BLaER1 (cell line): ENCODE measurements around the gene ATP11C.

Source experiments
- H3K27ac ChIP-seq: shearing (Covaris generic); formaldehyde crosslinking; 2 replicates; pipeline ENCODE4 v1.8.1; 2022
- H3K27me3 ChIP-seq: shearing (Covaris generic); formaldehyde crosslinking; 2 replicates; pipeline ENCODE4 v1.8.1; 2022
- H3K36me3 ChIP-seq: shearing (Covaris generic); formaldehyde crosslinking; 2 replicates; pipeline ENCODE4 v1.8.1; 2022
- H3K4me1 ChIP-seq: shearing (Covaris generic); formaldehyde crosslinking; 2 replicates; pipeline ENCODE4 v1.8.1; 2022
- H3K4me2 ChIP-seq: shearing (Covaris generic); formaldehyde crosslinking; 2 replicates; pipeline ENCODE4 v1.8.1; 2022
- H3K4me3 ChIP-seq: shearing (Covaris generic); formaldehyde crosslinking; 2 replicates; pipeline ENCODE4 v1.8.1; 2022
- H3K9ac ChIP-seq: shearing (Covaris generic); formaldehyde crosslinking; 2 replicates; pipeline ENCODE4 v1.8.1; 2022
- H3K9me3 ChIP-seq: shearing (Covaris generic); formaldehyde crosslinking; 2 replicates; pipeline ENCODE4 v1.8.1; 2022
- H4K20me1 ChIP-seq: shearing (Covaris generic); formaldehyde crosslinking; 2 replicates; pipeline ENCODE4 v1.8.1; 2022
- Cebpa-rat ChIP-seq: shearing (Covaris generic); IDR thresholded peaks from 2 replicates; pipeline ENCODE4 v1.8.1; 2022

The ATP11C gene

DNA sequence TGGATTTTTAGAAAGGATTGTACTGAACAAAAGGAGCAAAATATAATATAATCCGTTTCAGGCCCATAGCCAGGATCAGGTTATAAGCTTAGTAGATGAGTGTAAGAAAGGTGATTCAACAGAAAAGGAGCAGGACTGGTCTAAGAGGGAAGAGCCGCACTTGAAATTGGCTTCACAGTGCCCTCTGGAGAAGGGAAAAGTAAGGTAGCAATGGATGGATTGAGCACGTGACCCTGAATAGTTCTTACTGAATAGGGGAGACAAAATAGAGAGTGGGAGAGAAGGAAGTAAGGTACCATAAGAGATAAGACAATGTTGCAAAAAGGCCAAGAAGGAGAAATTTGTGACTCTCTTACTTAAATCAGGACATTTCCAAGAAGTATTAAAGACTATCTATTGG, 16.9 kb upstream of the ATP11C start:
- H3K27me3 ChIP-seq, result peaks cover 55% of the 10 kb centered on the region
- no peak overlapping the region for H3K4me2 ChIP-seq
- no peaks in the 10 kb centered on the region for H3K4me1 ChIP-seq
- H3K27ac ChIP-seq, result no peak overlapping the region
- H3K9ac ChIP-seq, result no peak overlapping the region
- no peak overlapping the region for H3K4me3 ChIP-seq
- no peaks in the 10 kb centered on the region for H3K36me3 ChIP-seq
- TF ChIP-seq Cebpa-rat, result no peak
- no peaks in the 10 kb centered on the region for H3K9me3 ChIP-seq
- no peaks in the 10 kb centered on the region for H4K20me1 ChIP-seq

DNA sequence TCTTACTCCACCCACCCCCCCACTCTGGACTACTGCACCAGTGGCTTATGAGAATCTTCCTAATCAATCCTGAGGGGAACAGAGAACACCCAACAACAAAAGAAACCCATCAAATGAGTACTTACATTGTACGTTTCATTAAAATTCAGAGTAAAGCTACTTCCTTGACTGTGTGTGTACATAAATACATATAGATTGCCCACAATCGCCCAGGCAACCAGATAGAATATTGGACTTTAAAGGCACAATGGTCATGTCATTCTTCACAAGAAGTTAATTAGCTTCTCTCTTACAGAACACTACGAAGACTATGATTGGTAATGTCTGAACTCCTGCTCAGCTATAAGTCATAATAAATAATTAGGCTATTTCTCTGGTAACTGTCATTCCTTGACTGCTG, 12.2 kb upstream of the ATP11C start:
- no peak overlapping the region for H3K9ac ChIP-seq
- H3K27ac ChIP-seq, result no peak overlapping the region
- H3K27me3 ChIP-seq, result peaks cover 81% of the 10 kb centered on the region
- no peaks in the 10 kb centered on the region for H3K4me1 ChIP-seq
- H4K20me1 ChIP-seq, result no peaks in the 10 kb centered on the region
- H3K9me3 ChIP-seq, result no peaks in the 10 kb centered on the region
- no peak overlapping the region for H3K4me3 ChIP-seq
- H3K4me2 ChIP-seq, result no peak overlapping the region
- no peak for TF ChIP-seq Cebpa-rat
- no peaks in the 10 kb centered on the region for H3K36me3 ChIP-seq

DNA sequence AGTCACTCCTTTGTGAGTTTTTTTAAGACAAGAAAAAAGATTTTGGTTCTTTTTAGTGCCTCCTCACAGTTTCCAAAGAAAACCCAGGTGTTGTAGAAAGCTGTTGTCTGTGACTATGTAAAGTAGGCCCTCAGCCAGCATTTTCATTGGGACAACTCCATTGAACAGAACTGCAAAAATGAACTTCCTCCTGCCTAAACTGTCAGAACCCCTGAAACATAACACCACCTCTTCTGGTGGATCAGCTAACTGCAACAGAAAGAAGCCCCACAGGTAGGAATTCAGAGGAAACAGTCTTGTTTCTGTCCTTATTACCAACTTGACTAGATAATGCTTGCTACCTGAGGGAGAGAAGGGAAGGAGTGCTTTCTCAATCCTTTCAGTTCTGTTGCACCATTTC, 3.4 kb upstream of the ATP11C start:
- Histone ChIP-seq H3K9ac (no peak overlapping the region), H3K4me2 (no peak overlapping the region), H3K9me3 (peaks cover 7% of the 10 kb centered on the region; the same call in 1 of the 2 replicates), H3K4me1 (peaks cover 6% of the 10 kb centered on the region), H3K27ac (no peak overlapping the region), H3K4me3 (no peak overlapping the region), H3K36me3 (no peaks in the 10 kb centered on the region), H3K27me3 (peaks cover 42% of the 10 kb centered on the region), H4K20me1 (no peaks in the 10 kb centered on the region)
- no peak for TF ChIP-seq Cebpa-rat

DNA sequence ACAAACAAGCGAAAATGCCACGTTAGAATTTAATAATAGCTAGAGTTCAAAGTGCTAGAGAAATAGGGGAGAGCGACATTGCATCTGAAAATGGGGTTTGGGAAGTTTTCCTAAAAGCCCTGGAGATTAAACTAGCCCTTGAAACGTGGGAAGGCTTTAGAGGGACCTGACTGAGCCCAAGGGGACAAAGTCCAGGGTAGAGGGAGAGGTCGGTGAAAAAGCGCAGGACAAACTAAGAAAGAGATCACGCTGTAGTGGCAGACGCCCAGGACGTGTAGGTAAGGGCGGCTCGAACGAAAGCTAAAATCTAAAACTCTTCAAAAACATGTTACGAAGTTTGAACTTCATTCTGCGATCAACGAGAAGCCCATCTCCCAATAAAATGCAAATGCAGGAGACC, 1.1 kb upstream of the ATP11C start:
- peaks cover 18% of the 10 kb centered on the region for H3K4me1 ChIP-seq
- peaks cover 21% of the 10 kb centered on the region for H4K20me1 ChIP-seq
- H3K4me3 ChIP-seq, result peak overlapping the region; percentile 78
- peaks cover 46% of the 10 kb centered on the region for H3K27me3 ChIP-seq
- H3K36me3 ChIP-seq, result no peaks in the 10 kb centered on the region
- peak overlapping the region; percentile 81 for H3K27ac ChIP-seq
- no peak for TF ChIP-seq Cebpa-rat
- peak overlapping the region; percentile 79 for H3K9ac ChIP-seq
- H3K9me3 ChIP-seq, result peaks cover 7% of the 10 kb centered on the region; the same call in 1 of the 2 replicates
- H3K4me2 ChIP-seq, result peak overlapping the region; percentile 69

DNA sequence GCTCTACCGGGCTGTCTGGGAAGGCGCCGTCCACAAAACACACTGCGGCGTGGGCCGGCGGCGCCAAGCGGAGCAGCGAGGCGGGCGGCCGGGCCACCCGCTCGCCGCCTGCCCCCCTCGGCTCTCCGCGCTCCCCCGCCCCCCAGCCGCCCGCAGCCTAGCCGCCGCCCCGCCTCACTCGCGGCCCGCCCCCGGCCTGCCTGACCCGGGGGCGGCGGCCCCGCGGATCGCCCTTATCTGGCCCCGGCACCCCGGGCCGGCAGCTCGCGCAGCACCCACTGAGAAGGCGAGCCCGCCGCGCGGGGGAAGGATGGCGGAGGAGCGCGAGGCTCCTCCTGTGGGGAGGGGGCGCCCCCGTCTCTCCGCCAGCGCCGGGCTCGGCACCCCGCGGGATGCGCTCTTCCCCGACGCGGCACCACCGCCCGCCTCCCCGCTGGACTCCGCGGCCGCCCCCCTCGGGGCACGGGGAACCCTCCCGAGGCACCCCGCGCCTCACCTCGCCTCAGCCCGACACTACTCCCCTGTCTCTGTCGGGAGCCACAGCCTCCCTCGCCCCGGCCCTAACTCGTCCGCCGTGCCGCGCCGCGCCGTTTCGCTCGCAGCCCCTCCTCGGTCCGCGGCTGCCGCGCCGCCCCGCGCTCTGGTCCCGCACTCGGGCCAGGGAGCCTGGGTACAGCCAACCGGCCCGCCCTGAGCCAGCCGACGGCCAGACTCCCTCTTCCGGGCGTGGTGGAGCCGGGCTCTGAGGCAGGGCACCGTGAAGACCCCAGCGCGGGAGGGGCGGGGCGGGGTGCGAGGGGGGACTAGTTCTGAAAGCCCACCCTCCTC, 566 bp downstream of the ATP11C start:
- Histone ChIP-seq H3K4me2 (peak overlapping the region; percentile 71), H3K27ac (peak overlapping the region; percentile 87), H3K9ac (peak overlapping the region; percentile 90), H4K20me1 (peaks cover 37% of the 10 kb centered on the region), H3K4me3 (peak overlapping the region; percentile 78), H3K9me3 (peaks cover 7% of the 10 kb centered on the region; the same call in 1 of the 2 replicates), H3K4me1 (peaks cover 18% of the 10 kb centered on the region), H3K36me3 (no peaks in the 10 kb centered on the region), H3K27me3 (peaks cover 51% of the 10 kb centered on the region)
- TF ChIP-seq Cebpa-rat, result no peak

DNA sequence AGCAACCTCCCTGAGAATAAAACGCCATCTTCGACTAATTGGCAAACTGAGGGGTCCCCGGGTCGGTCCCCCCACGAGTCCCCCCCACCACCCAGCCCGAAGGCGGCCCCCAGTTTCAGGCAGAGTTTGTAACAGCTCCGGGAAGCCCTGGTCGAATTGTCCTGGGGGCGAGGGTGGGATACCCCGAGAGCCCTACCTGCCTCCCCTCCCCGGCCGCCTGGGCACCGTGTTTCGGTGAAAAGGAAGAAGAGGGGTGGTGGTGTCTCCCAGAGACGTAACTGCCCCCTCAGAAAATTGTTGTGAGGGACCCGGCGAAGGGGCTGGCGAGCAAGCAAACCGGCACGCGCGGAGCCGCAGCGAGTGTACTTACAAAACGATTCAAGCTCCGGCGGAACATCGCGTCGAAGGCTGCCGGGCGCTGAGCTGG, 1.2 kb downstream of the ATP11C start:
- Histone ChIP-seq H3K9me3 (peaks cover 7% of the 10 kb centered on the region; the same call in 1 of the 2 replicates), H3K4me1 (peaks cover 18% of the 10 kb centered on the region), H4K20me1 (peaks cover 44% of the 10 kb centered on the region), H3K27ac (peak overlapping the region; percentile 87), H3K9ac (peak overlapping the region; percentile 90), H3K4me3 (peak overlapping the region; percentile 78), H3K36me3 (no peaks in the 10 kb centered on the region), H3K27me3 (peaks cover 51% of the 10 kb centered on the region), H3K4me2 (peak overlapping the region; percentile 71)
- no peak for TF ChIP-seq Cebpa-rat

DNA sequence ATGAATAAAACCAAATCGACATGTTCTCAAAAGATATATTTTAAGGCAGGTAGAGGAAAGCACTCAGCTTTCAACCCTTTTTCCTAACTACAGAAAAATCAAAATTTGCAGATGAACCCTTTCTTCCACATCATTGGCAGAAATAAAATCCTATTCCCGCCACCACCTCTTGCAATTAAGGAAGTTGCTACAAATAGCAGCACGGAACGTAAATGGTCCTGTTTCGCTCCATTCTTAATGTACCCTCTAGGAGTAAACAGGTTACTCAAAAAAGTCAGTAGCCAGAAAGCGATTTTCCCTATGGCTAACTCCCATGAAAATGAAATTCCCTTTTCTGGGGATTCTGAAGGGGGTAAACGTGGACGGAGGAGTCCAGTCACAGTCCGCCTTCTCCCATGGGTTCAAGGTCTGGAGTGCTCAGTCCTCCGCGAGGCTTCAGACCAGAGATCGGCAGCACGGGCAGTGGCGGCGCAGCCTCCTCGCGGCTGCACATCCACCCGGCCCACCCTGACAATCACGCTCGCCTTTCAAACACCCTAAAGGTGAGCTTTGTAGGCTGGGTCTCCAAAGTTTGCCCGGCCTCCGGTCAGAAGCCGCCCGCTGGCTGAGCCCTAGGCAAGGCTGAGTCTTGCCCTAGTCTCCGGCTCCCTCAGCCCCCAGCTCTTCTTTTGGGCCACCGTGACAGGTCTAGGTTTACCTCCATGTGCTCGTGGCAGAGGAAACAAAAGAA, 1.8 kb downstream of the ATP11C start:
- H3K4me3 ChIP-seq, result peak overlapping the region; percentile 78
- no peaks in the 10 kb centered on the region for H3K36me3 ChIP-seq
- peaks cover 52% of the 10 kb centered on the region for H3K27me3 ChIP-seq
- H3K9me3 ChIP-seq, result peaks cover 7% of the 10 kb centered on the region; the same call in 1 of the 2 replicates
- peaks cover 18% of the 10 kb centered on the region for H3K4me1 ChIP-seq
- H4K20me1 ChIP-seq, result peaks cover 50% of the 10 kb centered on the region
- no peak for TF ChIP-seq Cebpa-rat
- peak overlapping the region; percentile 87 for H3K27ac ChIP-seq
- peak overlapping the region; percentile 71 for H3K4me2 ChIP-seq
- H3K9ac ChIP-seq, result peak overlapping the region; percentile 90

DNA sequence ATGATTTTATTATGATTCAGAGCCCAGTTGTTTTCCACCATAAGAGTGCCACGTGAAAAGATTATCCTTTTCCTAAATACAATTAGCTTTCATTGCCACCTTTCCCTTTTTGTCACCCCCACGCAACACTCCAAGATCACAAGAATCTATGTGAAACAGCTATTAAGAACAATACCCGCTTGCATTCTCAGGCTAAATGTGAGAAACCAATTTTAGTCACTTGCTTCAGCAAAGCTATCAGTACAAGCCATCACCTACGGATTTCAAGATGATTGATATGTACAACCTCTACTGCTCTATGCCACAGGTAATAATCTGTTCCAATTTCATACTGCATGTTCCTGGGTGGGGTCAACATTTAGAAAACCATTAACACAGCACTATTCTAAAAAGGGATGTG, 2.5 kb downstream of the ATP11C start:
- peak overlapping the region; percentile 71 for H3K4me2 ChIP-seq
- H4K20me1 ChIP-seq, result peaks cover 56% of the 10 kb centered on the region
- no peaks in the 10 kb centered on the region for H3K36me3 ChIP-seq
- H3K4me3 ChIP-seq, result peak overlapping the region; percentile 78
- H3K9me3 ChIP-seq, result peaks cover 7% of the 10 kb centered on the region; the same call in 1 of the 2 replicates
- TF ChIP-seq Cebpa-rat, result no peak
- no peak overlapping the region for H3K27ac ChIP-seq
- peaks cover 18% of the 10 kb centered on the region for H3K4me1 ChIP-seq
- H3K9ac ChIP-seq, result peak overlapping the region; percentile 90; the same call in 1 of the 2 replicates
- H3K27me3 ChIP-seq, result peaks cover 58% of the 10 kb centered on the region

DNA sequence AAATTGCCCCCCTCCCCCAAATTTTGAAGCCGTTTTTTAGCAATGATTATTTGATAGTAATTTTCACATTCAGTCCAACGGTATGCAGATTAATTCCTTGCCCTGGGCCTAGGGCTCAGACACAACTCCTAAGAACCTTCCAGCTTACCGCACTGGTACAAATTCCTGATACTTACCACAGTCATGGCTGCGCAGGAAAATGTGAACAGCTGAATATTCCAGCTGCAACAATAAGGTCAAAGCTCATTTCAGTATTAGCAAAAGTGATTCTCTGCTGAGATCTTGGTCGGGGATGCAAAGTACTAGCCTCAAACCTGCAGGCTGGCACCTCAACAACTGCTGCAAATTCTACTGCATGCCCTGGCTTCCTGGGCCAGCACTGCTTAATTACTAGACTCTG, 3.0 kb downstream of the ATP11C start:
- peaks cover 7% of the 10 kb centered on the region; the same call in 1 of the 2 replicates for H3K9me3 ChIP-seq
- H3K36me3 ChIP-seq, result no peaks in the 10 kb centered on the region
- H3K4me2 ChIP-seq, result peak overlapping the region; percentile 71
- H3K4me3 ChIP-seq, result peak overlapping the region; percentile 78; the same call in 1 of the 2 replicates
- H4K20me1 ChIP-seq, result peaks cover 62% of the 10 kb centered on the region
- peaks cover 64% of the 10 kb centered on the region for H3K27me3 ChIP-seq
- H3K27ac ChIP-seq, result no peak overlapping the region
- H3K4me1 ChIP-seq, result peaks cover 18% of the 10 kb centered on the region
- no peak for TF ChIP-seq Cebpa-rat
- H3K9ac ChIP-seq, result peak overlapping the region; percentile 90; the same call in 1 of the 2 replicates

DNA sequence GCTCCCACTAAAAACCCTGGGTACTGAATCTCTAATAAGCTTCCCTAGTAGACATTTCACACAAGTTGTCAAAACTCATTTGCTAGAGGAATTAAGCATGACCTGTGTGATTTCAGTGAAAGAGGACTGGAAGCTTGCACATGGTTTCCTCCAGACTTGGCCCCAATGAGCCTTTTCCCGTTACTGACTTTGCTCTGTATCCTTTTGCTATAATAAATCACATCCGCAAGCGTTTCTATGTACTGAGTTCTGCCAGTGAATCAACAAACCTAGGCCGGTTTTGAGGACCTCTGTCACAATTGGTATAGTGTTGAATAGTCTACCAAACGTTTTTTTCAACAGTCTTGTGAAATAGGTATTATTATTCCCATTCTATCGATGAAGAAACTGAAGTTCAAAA, 8.2 kb downstream of the ATP11C start:
- no peak for TF ChIP-seq Cebpa-rat
- H3K9ac ChIP-seq, result no peak overlapping the region
- no peak overlapping the region for H3K27ac ChIP-seq
- peaks cover 11% of the 10 kb centered on the region for H3K4me1 ChIP-seq
- H3K36me3 ChIP-seq, result peaks cover 6% of the 10 kb centered on the region; the same call in 1 of the 2 replicates
- no peak overlapping the region for H3K4me3 ChIP-seq
- no peak overlapping the region for H3K4me2 ChIP-seq
- H4K20me1 ChIP-seq, result peaks cover 93% of the 10 kb centered on the region
- no peaks in the 10 kb centered on the region for H3K9me3 ChIP-seq
- peaks cover 85% of the 10 kb centered on the region for H3K27me3 ChIP-seq
